Endothelial cell of umbilical vein (primary cell): Measurements from ENCODE around the gene VAV2. TPM values are rescaled to one million over a fixed set of nuclear protein-coding genes. Genes with fewer than 3 reads are reported as not detected.

Experiments
- BruUV-seq: library from RNA; stranded (reverse); fragments of 400-500 nt; replicated peaks from 2 replicates; lab custom pipeline; 2021; lab: Mats Ljungman, UMichigan
- CTCF ChIA-PET: fragments of 300-600, 350-600 bp; sonication (Branson Sonifier 250); formaldehyde crosslinking; loops from one replicate; lab custom pipeline; 2021; ENCODE audit warnings: antibody characterized with exemption, inconsistent platforms; lab: Charles Lee
- POLR2A ChIA-PET: fragments of 300-600, 350-600 bp; sonication (Branson Sonifier 250); formaldehyde crosslinking; loops from one replicate; lab custom pipeline; 2021; ENCODE audit warnings: antibody characterized with exemption, inconsistent platforms; lab: Charles Lee
- DNase-seq: peaks from one replicate; pipeline ENCODE4 v3.0.0-alpha.2; 2011; ENCODE audit warnings: low read depth, low spot score
- FAIRE-seq: peaks from 2 replicates; lab custom pipeline; 2011; peaks lifted over from hg19 to GRCh38; lab: Jason Lieb, UNC
- H2AFZ ChIP-seq: 2 replicates; pipeline ENCODE4 v1.6.0; 2012; ENCODE audit warnings: low read depth, low read length, control low read depth, inconsistent platforms
- H3K27ac ChIP-seq: 2 replicates; pipeline ENCODE4 v1.5.1; 2011; ENCODE audit warnings: low read depth, mild to moderate bottlenecking, control low read depth, low read length, moderate library complexity; ENCODE audit not compliant: insufficient read depth
- H3K27me3 ChIP-seq, 2 experiments: 2 replicates each; pipeline versions ENCODE4 v1.6.0 to v1.6.1; 2011; ENCODE audit warnings: low read length in 2 of 2, mixed read lengths in 1 of 2; ENCODE audit not compliant: control insufficient read depth in 2 of 2, insufficient read depth in 2 of 2
- H3K36me3 ChIP-seq, 2 experiments: 2 replicates in 1 of 2; 3 replicates in 1 of 2; pipeline ENCODE4 v1.5.1; 2011; ENCODE audit warnings: low read length in 2 of 2, mild to moderate bottlenecking in 1 of 2, moderate library complexity in 1 of 2; ENCODE audit not compliant: control insufficient read depth in 2 of 2, insufficient read depth in 2 of 2; ENCODE audit errors: extremely low read depth in 1 of 2
- H3K4me1 ChIP-seq: 3 replicates; pipeline ENCODE4 v1.5.1; 2011; ENCODE audit warnings: mild to moderate bottlenecking, low read length; ENCODE audit not compliant: control insufficient read depth, insufficient read depth; ENCODE audit errors: extremely low read depth
- H3K4me2 ChIP-seq: 2 replicates; pipeline ENCODE4 v1.6.1; 2011; ENCODE audit warnings: low read length, control low read depth, mixed read lengths; ENCODE audit not compliant: insufficient read depth
- H3K4me3 ChIP-seq, 3 experiments: fragments of 200-600 bp in 1 of 3; sonication (generic), shearing (Covaris generic) in 1 of 3; replicated peaks in 1 of 3; 2 replicates each; pipeline ENCODE4 v1.5.1; 2011 to 2016; ENCODE audit warnings: control low read depth in 3 of 3, low read length in 3 of 3, mild to moderate bottlenecking in 2 of 3, inconsistent platforms in 1 of 3, low read depth in 1 of 3, moderate library complexity in 1 of 3; ENCODE audit not compliant: insufficient read depth in 1 of 3
- H3K79me2 ChIP-seq: 2 replicates; pipeline ENCODE4 v1.6.0; 2012; ENCODE audit warnings: low read length, inconsistent platforms; ENCODE audit not compliant: control insufficient read depth, insufficient read depth
- H3K9ac ChIP-seq: replicated peaks from 2 replicates; pipeline ENCODE3; 2011; ENCODE audit warnings: low read length, control low read depth; ENCODE audit not compliant: insufficient read depth; ENCODE audit errors: extremely low read depth
- H3K9me1 ChIP-seq: replicated peaks from 3 replicates; pipeline ENCODE4 v1.6.0; 2011; ENCODE audit warnings: mild to moderate bottlenecking, low read length; ENCODE audit not compliant: control insufficient read depth, insufficient read depth; ENCODE audit errors: extremely low read depth
- H3K9me3 ChIP-seq: replicated peaks from 2 replicates; pipeline ENCODE4 v1.5.1; 2012; ENCODE audit warnings: low read length, inconsistent platforms; ENCODE audit not compliant: control insufficient read depth, insufficient read depth
- H4K20me1 ChIP-seq: replicated peaks from 2 replicates; pipeline ENCODE3; 2011; ENCODE audit warnings: mild to moderate bottlenecking, low read length; ENCODE audit not compliant: control insufficient read depth, insufficient read depth; ENCODE audit errors: extremely low read depth
- EZH2 ChIP-seq: IDR thresholded peaks from 2 replicates; pipeline ENCODE4 v1.6.1; 2012; ENCODE audit warnings: borderline replicate concordance, low read depth, mild to moderate bottlenecking, moderate library complexity, low read length, inconsistent platforms; ENCODE audit not compliant: severe bottlenecking
- FOS ChIP-seq: IDR thresholded peaks from 2 replicates; pipeline ENCODE4 v1.6.1; 2011; ENCODE audit warnings: mild to moderate bottlenecking, low read length, moderate library complexity, borderline replicate concordance; ENCODE audit not compliant: insufficient read depth
- GATA2 ChIP-seq: IDR thresholded peaks from 2 replicates; pipeline ENCODE4 v1.7.0; 2011; ENCODE audit warnings: low read depth, mild to moderate bottlenecking, moderate library complexity, mixed read lengths, low read length; ENCODE audit not compliant: insufficient read length, insufficient read depth
- JUN ChIP-seq: IDR thresholded peaks from 2 replicates; pipeline ENCODE4 v1.6.1; 2011; ENCODE audit warnings: borderline replicate concordance, low read depth; ENCODE audit not compliant: insufficient read length, insufficient read depth
- MYC ChIP-seq: IDR thresholded peaks from one replicate; pipeline ENCODE4 v1.6.1; 2011; ENCODE audit warnings: mild to moderate bottlenecking, low read depth, low read length
- POLR2A ChIP-seq: IDR thresholded peaks from 2 replicates; pipeline ENCODE4 v1.6.1; 2012; ENCODE audit warnings: low read depth, mild to moderate bottlenecking, control low read depth, low read length
- POLR2AphosphoS5 ChIP-seq: IDR thresholded peaks from 2 replicates; pipeline ENCODE4 v1.6.1; 2012; ENCODE audit warnings: low read depth, mild to moderate bottlenecking, control low read depth, low read length, moderate library complexity; ENCODE audit not compliant: insufficient read depth
- dilution Hi-C: fragments of 300-500 bp; cut with MboI; formaldehyde crosslinking; loops from one replicate; pipeline ENCODE4 v1.15.0; 2019; ENCODE audit warnings: low sequenced_read_pairs; ENCODE audit not compliant: extremely low pct_ligation_motif_present
- intact Hi-C: fragments of 100-400 bp; cut with micrococcal nuclease; formaldehyde crosslinking; loops from one replicate; pipeline ENCODE4 v1.10.0; 2022
- polyA plus RNA-seq, 4 experiments: library from polyadenylated mRNA; depleted of rRNA in 3 of 4; stranded (reverse) in 3 of 4; unstranded in 1 of 4; fragments of >200 nt; gene quantifications; 2 replicates each; pipeline versions ENCODE4 v1.2.1 to v1.2.3, GENCODE V29; 2011 to 2012; ENCODE audit warnings: missing spikeins in 1 of 4
- total RNA-seq: library from RNA; stranded (reverse); gene quantifications from 2 replicates; pipeline ENCODE4 v1.2.3, GENCODE V29; 2021
- TF ChIP-seq, protein P1 (sequence below), 2 donors: IDR thresholded peaks; 1 replicate in 1 of 2; 2 replicates in 1 of 2; pipeline ENCODE4 v1.5.1; 2011; ENCODE audit warnings: low read length in 2 of 2, mild to moderate bottlenecking in 2 of 2, moderate library complexity in 2 of 2, control low read depth in 1 of 2, inconsistent platforms in 1 of 2, low read depth in 1 of 2; ENCODE audit not compliant: insufficient read depth in 1 of 2; ENCODE audit errors: extremely low read depth in 1 of 2
- TF ChIP-seq, protein P2 (sequence below): IDR thresholded peaks from 2 replicates; pipeline ENCODE4 v1.6.1; 2011; ENCODE audit not compliant: insufficient read depth, insufficient read length

VAV2 gene
- total and polyA plus RNA-seq, 2 donors (not counting 3 experiments of a cell fraction or from before 2014, with no cell fraction given), result 10.6 to 30.6 TPM

DNA sequence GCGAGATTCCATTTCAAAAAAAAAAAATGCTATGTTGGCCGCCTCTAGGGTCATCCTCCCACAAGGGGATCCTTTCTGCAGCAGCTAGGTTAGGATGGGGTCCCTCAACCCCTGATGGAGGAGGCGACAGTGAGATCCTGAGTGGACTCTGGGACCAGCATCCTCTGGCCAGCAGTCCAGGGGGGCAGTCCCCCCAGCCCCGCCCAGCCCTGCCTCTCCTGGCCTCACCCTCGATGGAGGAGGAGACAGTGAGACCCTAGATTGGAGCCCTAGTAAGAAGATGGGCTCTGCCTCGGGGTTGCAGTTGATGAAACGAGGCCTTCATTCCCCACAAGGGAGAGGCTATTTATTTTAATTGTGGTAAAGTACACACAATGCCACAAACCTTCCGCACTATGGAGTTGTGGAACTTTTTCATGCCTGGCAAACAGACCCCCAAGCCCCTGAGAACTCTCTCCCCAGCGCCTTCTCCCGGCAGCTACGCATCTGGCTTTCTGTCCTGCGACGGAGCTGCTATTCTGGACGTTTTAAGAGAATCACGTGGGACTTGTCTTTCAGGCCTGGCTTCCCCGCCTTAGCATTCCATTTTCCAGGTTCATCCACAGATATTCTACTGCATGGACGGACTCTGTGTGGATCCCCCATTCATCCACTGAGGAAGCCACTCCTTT is 15.8 kb downstream of the VAV2 start:
- no peaks in the 10 kb centered on the region for H3K36me3 ChIP-seq
- CTCF ChIA-PET, result no interaction called here

More for the DNA sequence above, 15.8 kb downstream of the VAV2 start:
- Histone ChIP-seq H3K4me1 (peaks cover 21% of the 10 kb centered on the region), H3K27me3 (no peaks in the 10 kb centered on the region), H3K79me2 (peaks cover 96% of the 10 kb centered on the region), H3K9me1 (no peaks in the 10 kb centered on the region), H3K4me2 (no peak overlapping the region), H2AFZ (no peak overlapping the region), H3K27ac (no peak overlapping the region), H3K9ac (no peak overlapping the region), H4K20me1 (no peaks in the 10 kb centered on the region), H3K9me3 (no peaks in the 10 kb centered on the region), H3K4me3 (no peak overlapping the region)
- DNase-seq, result no peak
- POLR2A ChIA-PET, result no interaction called here
- no TSS peak for BruUV-seq
- FAIRE-seq, result no peak
- intact Hi-C loops (no loop called here), dilution Hi-C loops (no loop called here)
- TF ChIP-seq, protein P1, sequence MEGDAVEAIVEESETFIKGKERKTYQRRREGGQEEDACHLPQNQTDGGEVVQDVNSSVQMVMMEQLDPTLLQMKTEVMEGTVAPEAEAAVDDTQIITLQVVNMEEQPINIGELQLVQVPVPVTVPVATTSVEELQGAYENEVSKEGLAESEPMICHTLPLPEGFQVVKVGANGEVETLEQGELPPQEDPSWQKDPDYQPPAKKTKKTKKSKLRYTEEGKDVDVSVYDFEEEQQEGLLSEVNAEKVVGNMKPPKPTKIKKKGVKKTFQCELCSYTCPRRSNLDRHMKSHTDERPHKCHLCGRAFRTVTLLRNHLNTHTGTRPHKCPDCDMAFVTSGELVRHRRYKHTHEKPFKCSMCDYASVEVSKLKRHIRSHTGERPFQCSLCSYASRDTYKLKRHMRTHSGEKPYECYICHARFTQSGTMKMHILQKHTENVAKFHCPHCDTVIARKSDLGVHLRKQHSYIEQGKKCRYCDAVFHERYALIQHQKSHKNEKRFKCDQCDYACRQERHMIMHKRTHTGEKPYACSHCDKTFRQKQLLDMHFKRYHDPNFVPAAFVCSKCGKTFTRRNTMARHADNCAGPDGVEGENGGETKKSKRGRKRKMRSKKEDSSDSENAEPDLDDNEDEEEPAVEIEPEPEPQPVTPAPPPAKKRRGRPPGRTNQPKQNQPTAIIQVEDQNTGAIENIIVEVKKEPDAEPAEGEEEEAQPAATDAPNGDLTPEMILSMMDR (IDR thresholded peaks at IDR 0.05; ENCODE audit: extremely low read depth in 1 of 2, insufficient read depth in 1 of 2, low read depth in 1 of 2, low read length in 2 of 2), result no peak
- no peak for TF ChIP-seq FOS
- no peak for TF ChIP-seq JUN
- TF ChIP-seq POLR2A, result no peak
- no peak for TF ChIP-seq MYC
- no peak for TF ChIP-seq POLR2AphosphoS5
- TF ChIP-seq EZH2, result no peak
- TF ChIP-seq, protein P2, sequence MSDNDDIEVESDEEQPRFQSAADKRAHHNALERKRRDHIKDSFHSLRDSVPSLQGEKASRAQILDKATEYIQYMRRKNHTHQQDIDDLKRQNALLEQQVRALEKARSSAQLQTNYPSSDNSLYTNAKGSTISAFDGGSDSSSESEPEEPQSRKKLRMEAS, result no peak
- no peak for TF ChIP-seq GATA2
